RWPE1 (cell line): Measurements from ENCODE around the gene GALNT2.

Experiments used
- CTCF ChIA-PET: fragments of 350-600 bp; sonication (Branson Sonifier 250); formaldehyde crosslinking; extraction: SDS; loops from one replicate; lab custom pipeline; 2021; lab: Yijun Ruan, JAX
- POLR2A ChIA-PET: fragments of 400-600 bp; formaldehyde crosslinking; extraction: SDS; loops from one replicate; lab custom pipeline; 2020; ENCODE audit warnings: antibody characterized with exemption; ENCODE audit not compliant: low non-redundant PET; lab: Yijun Ruan, JAX
- DNase-seq: peaks from one replicate; pipeline ENCODE4 v3.0.0; 2012; ENCODE audit warnings: low spot score
- H3K27ac ChIP-seq: fragments of 450-650 bp; 2 replicates; pipeline ENCODE4 v1.5.1; 2017
- CTCF ChIP-seq: fragments of 450-650 bp; conservative IDR thresholded peaks from 2 replicates; pipeline ENCODE4 v1.5.1; 2017; ENCODE audit warnings: low read depth, mild to moderate bottlenecking

The GALNT2 gene

GRCh38 chr1:230267338-230268065, 200.5 kb downstream of the GALNT2 start:
- no peak for TF ChIP-seq CTCF
- ChIA-PET POLR2A (no interaction called here), CTCF (no interaction called here)
- DNase-seq = no peak
- H3K27ac ChIP-seq = peak overlapping the region; percentile 5; the same call in 1 of the 2 replicates

- TF ChIP-seq CTCF = peak; percentile 53
- peak; percentile 64 for DNase-seq
- peak overlapping the region; percentile 40 for H3K27ac ChIP-seq
- POLR2A ChIA-PET = no interaction called here
- CTCF ChIA-PET = interaction anchor here (0.5 to 0.6 kb wide), 3 partner anchors 522 to 1267 kb away, joined by 3 to 5 read pairs (median 3); no protein-coding TSS in a partner anchor
Observed at GRCh38 chr1:230268371-230269170, 201.5 kb downstream of the GALNT2 start.

GRCh38 chr1:230270185-230270558, 203.1 kb downstream of the GALNT2 start:
- H3K27ac ChIP-seq = no peak overlapping the region
- TF ChIP-seq CTCF = no peak
- CTCF ChIA-PET = no interaction called here
- DNase-seq = no peak
- POLR2A ChIA-PET = no interaction called here

- CTCF ChIA-PET = interaction anchor here (0.5 kb wide), 1 partner anchor 278 kb away, joined by 8 read pairs; no protein-coding TSS in a partner anchor
- no peak for DNase-seq
- TF ChIP-seq CTCF = no peak
- POLR2A ChIA-PET = no interaction called here
- no peak overlapping the region for H3K27ac ChIP-seq
Observed at GRCh38 chr1:230270559-230271281, 203.7 kb downstream of the GALNT2 start.

GRCh38 chr1:230271300-230272035, 204.4 kb downstream of the GALNT2 start:
- no peak for DNase-seq
- no peak for TF ChIP-seq CTCF
- ChIA-PET POLR2A (no interaction called here), CTCF (interaction anchor here (0.5 kb wide), 1 partner anchor 279 kb away, joined by 8 read pairs; no protein-coding TSS in a partner anchor)
- H3K27ac ChIP-seq = no peak overlapping the region
